Heart left ventricle (tissue), 13 donors: ENCODE measurements around the gene APEH.

Source experiments
- CTCF ChIP-seq, 12 donors: fragments of 200-600 bp; sonication (generic) in 4 of 12; IDR thresholded peaks; one replicate each; pipeline versions ENCODE4 v1.5.0 to v1.8.0; 2018 to 2022; ENCODE audit warnings: antibody characterized with exemption in 12 of 12, mild to moderate bottlenecking in 5 of 12
- POLR2A ChIP-seq, 2 donors: fragments of 450-650 bp; IDR thresholded peaks; one replicate each; pipeline ENCODE4 v1.6.1; 2017; ENCODE audit warnings: antibody characterized with exemption in 2 of 2, mild to moderate bottlenecking in 2 of 2, moderate library complexity in 2 of 2
- donor health status: ischemic (EF 13 %, LVEDD 7.1; RV severe dilation, severe dysfunction).
- donor health status: DM: no; HTN: yes; CAD: no.
- donor health status: DM: no; HTN: no; CAD: no.
- donor health status: ischemic (EF 25% LVEDD 6.9; RV normal size, moderate dysfunction).
- donor health status: ischemic (EF 25% LVEDD 5.7; RV mildly dilated, moderate dysfunction).
- donor health status: ischemic (EF 35%, LVEDD 5.7; RV mildly dilated, moderate dysfunction).
- donor health status: nonischemic (EF 11% LVEDD 7.7; RV severe dilation, severe dysfunction).
- donor health status: DM: yes; HTN: yes; CAD: no.
- donor health status: PGD.
- donor health status: ischemic (EF 29% LVEDD 5.4; RV normal size, mild dysfunction).
- donor health status: nonischemic (EF 23%, LVEDD 6.1; RV moderate dilation, normal function).

DNA sequence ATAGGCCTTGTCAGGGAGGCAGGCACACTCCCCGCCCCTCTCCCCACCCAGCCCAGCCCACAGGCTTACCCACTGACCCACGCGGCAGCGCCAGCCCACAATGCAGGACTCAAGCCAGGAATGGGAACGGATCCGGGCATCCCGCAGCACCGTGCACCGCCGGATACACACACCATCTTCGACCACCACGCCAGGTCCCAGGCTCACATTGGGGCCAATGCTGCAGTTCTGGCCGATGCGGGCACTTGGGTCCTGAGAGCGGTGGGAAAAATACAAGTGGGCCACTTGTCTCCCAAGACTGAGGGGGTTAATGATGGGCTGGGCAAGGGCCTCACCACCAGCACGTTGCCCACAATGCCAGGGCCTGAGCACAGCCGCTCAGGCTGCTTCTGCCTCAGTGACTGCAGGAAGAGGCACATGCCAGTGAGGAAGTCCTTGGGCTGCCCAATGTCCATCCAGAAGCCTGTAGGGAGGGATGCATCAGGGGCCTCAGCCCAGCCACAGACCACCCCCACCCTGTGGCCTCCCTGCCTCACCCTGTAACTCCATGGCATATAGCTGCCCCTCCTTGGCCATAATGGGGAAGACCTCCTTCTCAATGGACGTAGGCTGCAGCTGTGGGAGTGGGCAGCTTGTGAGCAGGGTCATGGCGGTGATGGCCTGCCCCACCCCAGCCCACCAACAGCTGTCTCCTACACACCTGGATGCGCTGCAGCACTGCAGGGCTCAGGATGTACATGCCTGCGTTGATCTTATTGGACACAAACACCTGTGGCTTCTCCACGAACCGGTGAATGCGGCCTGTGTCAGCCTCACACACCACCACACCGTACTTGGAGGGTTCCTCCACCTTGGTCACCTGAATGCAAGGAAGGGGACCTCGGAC is 48.0 kb downstream of the APEH start:
- TF ChIP-seq CTCF (IDR thresholded peaks at IDR 0.05) (no peak), POLR2A (IDR thresholded peaks at IDR 0.05) (no peak)
